ENCODE measurements around the gene SGIP1.

Gene SGIP1

GRCh38 chr1:66617362-66618184 lies 83.6 kb downstream of the SGIP1 start:
- DNase-seq: no peak

DNA sequence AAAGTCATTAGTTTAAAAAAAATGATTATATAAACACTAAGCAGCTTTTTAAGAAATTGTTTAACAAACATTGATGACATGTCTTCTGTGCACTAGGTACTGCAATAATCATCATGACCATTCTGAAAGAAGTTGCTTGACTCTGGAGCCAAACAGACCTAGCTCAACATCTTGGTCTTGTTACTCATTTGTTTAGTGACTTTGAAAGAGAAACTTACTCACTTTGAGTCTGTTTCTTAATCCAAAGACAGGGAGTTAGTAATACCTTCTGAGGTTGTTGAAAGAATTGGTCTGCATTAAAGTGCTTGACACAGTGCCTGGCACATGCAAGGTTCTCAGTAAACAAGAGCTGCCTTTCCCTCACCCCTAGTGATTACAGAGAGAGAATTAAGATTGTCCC lies 84.4 kb downstream of the SGIP1 start:
- no peak for DNase-seq

GRCh38 chr1:66623812-66624211 lies 89.9 kb downstream of the SGIP1 start:
- no peak for DNase-seq

DNA sequence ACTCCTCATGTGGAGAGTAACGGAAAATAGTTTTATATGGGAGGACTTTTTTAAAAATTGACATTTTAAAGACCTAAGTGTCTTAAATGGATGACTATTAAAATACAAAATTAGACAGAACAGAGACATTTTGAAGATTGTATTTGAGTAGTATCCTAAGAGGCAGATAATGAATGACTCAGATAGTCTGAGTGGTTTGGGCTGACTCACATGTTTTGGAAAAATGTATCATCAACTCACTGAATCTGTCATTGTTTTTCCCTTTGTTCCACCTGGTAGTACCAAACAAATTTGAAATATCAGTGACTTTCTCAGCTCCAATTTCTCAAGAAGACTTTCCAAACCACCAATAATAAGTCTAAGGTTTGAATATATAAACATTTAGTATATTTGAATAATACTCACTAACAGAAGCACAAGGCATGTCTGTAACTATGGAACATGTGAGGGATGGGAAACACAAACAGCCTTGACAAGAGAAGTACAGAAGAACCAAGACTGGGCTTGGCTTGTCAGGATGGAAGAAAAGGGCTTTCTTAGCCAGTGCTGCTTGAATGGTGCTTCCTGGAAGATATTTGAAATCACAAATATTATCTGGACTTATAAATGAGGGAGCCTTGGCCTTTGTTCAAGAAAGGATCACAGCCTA lies 90.6 kb downstream of the SGIP1 start:
- no peak for DNase-seq

GRCh38 chr1:66626261-66626660 lies 92.3 kb downstream of the SGIP1 start:
- no peak for DNase-seq

- no peak for DNase-seq
These were observed 95.0 kb downstream of the SGIP1 start for GRCh38 chr1:66628926-66629325.

- no peak for DNase-seq
These were observed 99.2 kb downstream of the SGIP1 start for GRCh38 chr1:66633159-66633558.

DNA sequence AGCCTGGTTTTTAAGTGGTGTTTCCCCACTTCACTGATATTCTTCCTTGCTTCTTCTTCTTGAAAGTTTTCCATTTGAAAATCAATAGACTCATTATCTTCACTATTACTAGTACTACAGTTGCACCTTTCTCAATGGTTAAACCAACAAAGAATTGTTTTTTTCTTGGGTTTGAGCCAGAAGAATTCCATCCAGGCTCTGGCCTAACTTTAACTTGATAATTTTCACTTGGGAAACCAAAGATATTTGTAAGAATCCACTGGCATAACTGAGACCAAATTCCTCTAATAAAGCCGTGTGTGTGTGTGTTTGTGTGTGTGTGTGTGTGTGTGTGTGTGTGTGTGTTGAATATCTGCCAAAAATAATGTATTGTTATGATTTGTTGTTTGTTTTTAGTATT lies 103.2 kb downstream of the SGIP1 start:
- DNase-seq: no peak

- no peak for DNase-seq
These were observed 108.0 kb downstream of the SGIP1 start for GRCh38 chr1:66641891-66642473.

- no peak for DNase-seq
These were observed 109.0 kb downstream of the SGIP1 start for GRCh38 chr1:66642992-66643391.

DNA sequence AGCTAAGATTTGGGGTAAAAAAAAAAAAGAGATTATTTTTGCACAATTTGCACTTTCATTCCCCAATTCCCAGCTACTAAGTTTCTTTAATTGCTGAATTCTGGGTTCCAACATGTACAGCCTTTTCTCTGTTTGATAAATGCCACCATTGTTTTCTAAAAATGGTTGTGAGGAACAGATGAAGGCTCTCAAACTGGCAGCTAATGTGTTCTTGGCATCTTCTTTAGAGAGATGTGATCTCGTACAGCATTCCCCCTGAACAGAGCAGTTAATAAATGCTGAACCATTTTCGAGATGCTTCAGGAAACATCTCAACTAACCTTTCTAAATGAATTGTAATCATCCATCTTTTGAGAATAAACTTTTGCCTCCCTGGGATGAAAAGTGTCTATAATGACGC lies 110.4 kb downstream of the SGIP1 start:
- no peak for DNase-seq

DNA sequence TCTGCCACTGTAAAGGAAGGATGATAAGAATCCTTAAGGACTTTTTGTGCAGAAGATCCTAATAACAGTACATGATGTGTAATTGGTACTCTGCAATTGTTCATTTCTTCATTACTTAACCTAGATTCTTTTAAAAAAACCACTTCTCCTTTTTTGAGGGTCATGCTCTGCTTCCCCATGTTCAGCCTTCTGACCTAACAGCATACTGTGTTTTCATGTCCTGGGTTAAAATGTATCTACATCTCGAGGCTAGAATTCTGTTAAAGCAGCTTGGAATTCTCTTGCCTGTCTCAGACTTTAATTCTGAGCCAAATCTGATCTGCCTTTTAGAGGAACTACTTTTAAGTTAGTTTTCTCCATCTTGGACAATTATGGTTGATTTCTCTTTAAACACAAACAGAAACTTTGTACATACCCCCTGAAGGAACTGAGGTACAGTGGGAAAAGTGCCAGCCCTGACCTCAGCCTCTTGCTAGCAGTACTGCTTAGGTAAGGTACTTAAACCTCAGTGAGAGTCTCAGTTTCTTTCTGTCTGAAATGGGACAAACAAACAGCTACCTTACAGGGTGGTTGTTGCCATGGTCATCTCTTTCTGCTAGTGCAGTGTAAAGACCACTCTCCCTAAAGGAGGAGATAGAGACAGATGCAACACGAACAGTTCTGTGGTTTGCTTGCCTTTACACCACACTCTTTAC lies 115.1 kb downstream of the SGIP1 start:
- no peak for DNase-seq

GRCh38 chr1:66652556-66652955 lies 118.6 kb downstream of the SGIP1 start:
- DNase-seq: no peak

DNA sequence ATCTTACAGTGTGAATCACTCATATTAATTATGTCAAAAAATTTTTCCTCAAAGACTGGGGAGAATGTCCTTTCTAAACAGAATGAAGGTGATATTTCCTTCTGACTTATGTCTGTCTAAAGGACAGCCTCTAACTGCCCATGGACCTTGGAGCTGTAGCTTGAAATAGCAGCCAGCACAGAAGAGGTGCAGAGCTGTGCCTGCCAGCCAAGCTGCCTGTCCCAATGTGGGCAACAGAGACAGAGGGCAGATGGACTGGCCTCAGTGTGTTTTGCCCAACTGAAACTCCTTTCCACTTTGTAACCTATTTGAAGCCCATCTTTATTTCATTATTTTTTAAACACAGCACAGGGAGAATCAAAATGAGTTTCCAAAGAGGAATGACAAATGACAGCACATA lies 120.7 kb downstream of the SGIP1 start:
- DNase-seq: no peak

DNA sequence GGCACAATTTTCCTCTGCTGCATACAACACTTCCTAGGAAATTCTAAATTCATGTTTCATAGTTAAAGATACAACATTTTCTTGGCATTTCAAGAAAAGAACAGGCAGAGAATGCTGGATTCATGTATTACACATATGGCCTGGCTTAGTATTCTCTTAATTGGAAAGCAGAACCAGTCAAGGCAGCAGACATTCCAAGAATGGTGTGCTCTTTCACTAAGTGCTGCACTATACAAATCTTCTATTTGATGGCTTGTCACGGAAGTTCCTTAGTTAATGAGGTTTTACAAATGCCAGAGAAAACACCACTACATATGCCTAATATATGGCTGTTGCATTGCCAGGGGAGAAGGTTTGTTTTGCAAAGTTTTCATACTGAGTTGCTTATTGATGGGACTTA lies 137.5 kb downstream of the SGIP1 start:
- DNase-seq: no peak

DNA sequence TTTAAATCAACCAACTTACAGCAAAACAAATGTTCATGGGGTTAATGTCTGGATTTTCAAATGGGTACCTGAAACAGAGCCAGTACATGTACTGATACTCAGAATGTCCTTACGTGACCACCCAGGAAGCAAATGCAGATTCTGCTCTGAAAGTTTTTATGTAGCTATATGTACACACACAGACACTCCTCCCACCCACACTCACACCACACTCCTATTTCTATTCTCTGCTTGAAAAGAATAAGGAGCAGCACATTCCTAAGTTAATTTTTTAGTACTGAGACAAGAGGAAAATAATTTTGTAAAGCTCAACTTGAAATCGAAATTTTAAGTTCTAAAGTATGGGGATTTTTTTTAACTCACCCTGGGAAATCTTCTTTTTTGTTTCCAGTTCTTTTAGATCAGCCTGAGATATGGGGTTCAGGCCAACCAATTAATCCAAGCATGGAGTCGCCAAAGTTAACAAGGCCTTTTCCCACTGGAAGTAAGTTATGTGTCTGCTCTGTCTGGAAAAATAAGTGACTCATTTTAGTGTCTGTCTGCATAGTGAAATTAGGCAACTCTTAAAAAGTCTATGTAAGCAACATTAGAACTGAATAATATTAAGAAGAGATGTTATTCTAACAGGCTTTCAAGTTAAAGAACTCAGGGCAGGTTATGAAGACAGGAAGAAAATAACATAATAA lies 142.8 kb downstream of the SGIP1 start:
- DNase-seq: no peak

GRCh38 chr1:66678146-66678545 lies 144.2 kb downstream of the SGIP1 start:
- no peak for DNase-seq

DNA sequence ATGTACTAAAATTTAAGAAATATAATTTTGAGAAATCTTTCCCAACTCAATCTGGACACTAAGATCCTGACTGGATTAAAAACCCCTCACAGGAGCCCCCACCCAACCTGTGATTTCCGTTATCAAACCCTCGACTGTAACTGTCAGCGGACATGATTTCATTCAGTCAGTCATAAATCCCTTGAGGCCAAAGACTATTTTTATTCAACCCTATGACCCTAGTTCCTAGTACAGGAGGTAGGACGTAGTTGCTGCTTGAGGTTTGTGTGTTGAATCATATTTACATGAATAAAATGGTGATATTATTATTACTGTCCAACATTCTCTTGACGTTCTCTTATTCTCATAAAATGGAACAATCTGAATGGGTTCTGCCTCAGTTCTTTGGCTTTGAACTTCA lies 145.2 kb downstream of the SGIP1 start:
- DNase-seq: no peak

- DNase-seq: no peak
These were observed 147.7 kb downstream of the SGIP1 start for GRCh38 chr1:66681686-66682085.

GRCh38 chr1:66682106-66682505 lies 148.2 kb downstream of the SGIP1 start:
- no peak for DNase-seq

GRCh38 chr1:66684353-66684752 lies 150.4 kb downstream of the SGIP1 start:
- no peak for DNase-seq

GRCh38 chr1:66685265-66685664 lies 151.3 kb downstream of the SGIP1 start:
- DNase-seq: no peak

DNA sequence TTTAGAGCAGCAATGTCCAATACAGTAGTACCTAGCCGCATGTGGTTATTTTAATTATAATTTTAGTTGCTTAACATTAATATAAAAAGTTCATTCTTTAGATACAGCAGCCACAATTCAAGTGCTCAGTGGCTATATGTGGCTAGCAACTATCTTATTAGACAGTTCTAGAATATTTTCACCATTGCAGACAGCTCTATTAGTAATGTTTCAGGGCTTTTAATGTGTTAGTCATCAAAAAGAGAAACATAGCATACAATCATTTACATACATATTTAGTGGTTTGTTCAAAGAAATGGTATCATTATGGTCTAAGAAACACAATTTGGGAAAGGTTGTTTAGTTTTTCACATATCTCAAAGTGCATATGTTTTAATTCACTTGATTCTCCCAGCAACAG lies 151.7 kb downstream of the SGIP1 start:
- no peak for DNase-seq
